Measurements from ENCODE around the gene RBM33.

Gene RBM33

GRCh38 chr7:155781433-155781832 lies 137.0 kb downstream of the RBM33 start:
- Histone ChIP-seq H3K36me3 (replicated peaks) (peaks cover 3% of the 10 kb centered on the region), H3K27me3 (ENCODE audit: low read depth) (no peaks in the 10 kb centered on the region), H3K4me3 (no peak overlapping the region), H3K4me1 (no peaks in the 10 kb centered on the region), H3K9me3 (no peaks in the 10 kb centered on the region)
- in situ Hi-C loops (cut with MboI; ENCODE audit: low sequenced_read_pairs) = no loop called here
- no peak for DNase-seq (ENCODE audit: low spot score in 2 of 2)

DNA sequence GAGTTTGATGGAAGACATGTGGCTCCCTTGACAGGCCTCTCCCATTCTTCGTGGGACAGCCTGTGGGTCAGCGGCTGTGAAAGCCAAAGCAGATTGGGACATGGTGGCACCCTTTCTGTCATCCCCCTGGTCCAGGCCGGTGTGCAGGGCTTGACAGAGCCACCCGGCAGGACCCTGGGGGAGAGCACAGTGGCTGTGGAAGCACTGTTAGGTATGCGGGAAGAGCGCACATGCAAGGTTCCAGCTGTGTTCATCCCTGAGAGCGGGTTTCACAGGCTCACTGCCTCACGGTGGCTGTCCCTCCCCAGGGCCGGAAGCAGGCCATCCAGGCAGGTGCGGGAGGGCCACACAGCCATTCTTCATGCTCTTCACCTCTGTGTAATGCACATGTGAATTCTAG lies 138.0 kb downstream of the RBM33 start:
- in situ Hi-C loops (cut with MboI; ENCODE audit: low sequenced_read_pairs) = no loop called here
- DNase-seq (ENCODE audit: low spot score in 2 of 2) = no peak

GRCh38 chr7:155785536-155785935 lies 141.1 kb downstream of the RBM33 start:
- Histone ChIP-seq H3K4me1 (peaks cover 3% of the 10 kb centered on the region; the same call in 1 of the 2 replicates), H3K9me3 (no peaks in the 10 kb centered on the region), H3K27me3 (ENCODE audit: low read depth) (no peaks in the 10 kb centered on the region), H3K4me3 (no peak overlapping the region), H3K36me3 (replicated peaks) (no peaks in the 10 kb centered on the region; the same call in 1 of the 2 replicates)
- no peak for DNase-seq (ENCODE audit: low spot score in 2 of 2)
- in situ Hi-C loops (cut with MboI; ENCODE audit: low sequenced_read_pairs) = no loop called here

More for the DNA sequence above, 138.0 kb downstream of the RBM33 start:
- Histone ChIP-seq H3K4me3 (no peak overlapping the region), H3K9me3 (no peaks in the 10 kb centered on the region), H3K27me3 (ENCODE audit: low read depth) (no peaks in the 10 kb centered on the region), H3K36me3 (replicated peaks) (no peaks in the 10 kb centered on the region; the same call in 1 of the 2 replicates), H3K4me1 (no peaks in the 10 kb centered on the region; the same call in 1 of the 2 replicates)

DNA sequence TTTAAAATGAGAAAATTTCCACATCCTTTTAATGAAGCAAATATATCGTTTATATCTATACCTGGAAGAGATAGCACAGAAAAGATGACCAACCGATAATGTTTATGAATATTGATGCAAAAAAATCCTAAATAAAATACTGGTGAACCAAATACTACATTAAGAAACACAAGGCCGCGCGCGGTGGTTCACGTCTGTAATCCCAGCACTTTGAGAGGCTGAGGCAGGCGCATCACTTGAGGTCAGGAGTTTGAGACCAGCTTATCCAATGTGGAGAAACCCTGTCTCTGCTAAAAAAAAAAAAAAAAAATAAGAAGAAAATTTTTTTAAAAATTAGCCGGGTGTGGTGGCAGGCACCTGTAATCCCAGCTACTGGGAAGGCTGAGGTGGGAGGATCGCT lies 142.0 kb downstream of the RBM33 start:
- H3K9me3 ChIP-seq = no peaks in the 10 kb centered on the region
- H3K36me3 ChIP-seq (replicated peaks) = no peaks in the 10 kb centered on the region; the same call in 1 of the 2 replicates
- peaks cover 3% of the 10 kb centered on the region; the same call in 1 of the 2 replicates for H3K4me1 ChIP-seq
- no peak overlapping the region for H3K4me3 ChIP-seq
- H3K27me3 ChIP-seq (ENCODE audit: low read depth) = no peaks in the 10 kb centered on the region
- no peak for DNase-seq (ENCODE audit: low spot score in 2 of 2)
- in situ Hi-C loops (cut with MboI; ENCODE audit: low sequenced_read_pairs) = no loop called here

- Histone ChIP-seq H3K4me1 (peaks cover 3% of the 10 kb centered on the region; the same call in 1 of the 2 replicates), H3K9me3 (no peaks in the 10 kb centered on the region), H3K27me3 (ENCODE audit: low read depth) (no peaks in the 10 kb centered on the region), H3K36me3 (replicated peaks) (no peaks in the 10 kb centered on the region; the same call in 1 of the 2 replicates), H3K4me3 (peak overlapping the region; percentile 25)
- DNase-seq (ENCODE audit: low spot score in 2 of 2) = peak in 1 of 2 experiments; percentile 65
- in situ Hi-C loops (cut with MboI; ENCODE audit: low sequenced_read_pairs) = no loop called here
Measured at GRCh38 chr7:155787171-155787851, 142.8 kb downstream of the RBM33 start.

GRCh38 chr7:155788616-155789000 lies 144.1 kb downstream of the RBM33 start:
- DNase-seq (ENCODE audit: low spot score in 2 of 2) = no peak
- Histone ChIP-seq H3K27me3 (ENCODE audit: low read depth) (no peaks in the 10 kb centered on the region), H3K4me3 (no peak overlapping the region), H3K36me3 (replicated peaks) (no peaks in the 10 kb centered on the region; the same call in 1 of the 2 replicates), H3K4me1 (peaks cover 3% of the 10 kb centered on the region; the same call in 1 of the 2 replicates), H3K9me3 (no peaks in the 10 kb centered on the region)
- in situ Hi-C loops (cut with MboI; ENCODE audit: low sequenced_read_pairs) = no loop called here

DNA sequence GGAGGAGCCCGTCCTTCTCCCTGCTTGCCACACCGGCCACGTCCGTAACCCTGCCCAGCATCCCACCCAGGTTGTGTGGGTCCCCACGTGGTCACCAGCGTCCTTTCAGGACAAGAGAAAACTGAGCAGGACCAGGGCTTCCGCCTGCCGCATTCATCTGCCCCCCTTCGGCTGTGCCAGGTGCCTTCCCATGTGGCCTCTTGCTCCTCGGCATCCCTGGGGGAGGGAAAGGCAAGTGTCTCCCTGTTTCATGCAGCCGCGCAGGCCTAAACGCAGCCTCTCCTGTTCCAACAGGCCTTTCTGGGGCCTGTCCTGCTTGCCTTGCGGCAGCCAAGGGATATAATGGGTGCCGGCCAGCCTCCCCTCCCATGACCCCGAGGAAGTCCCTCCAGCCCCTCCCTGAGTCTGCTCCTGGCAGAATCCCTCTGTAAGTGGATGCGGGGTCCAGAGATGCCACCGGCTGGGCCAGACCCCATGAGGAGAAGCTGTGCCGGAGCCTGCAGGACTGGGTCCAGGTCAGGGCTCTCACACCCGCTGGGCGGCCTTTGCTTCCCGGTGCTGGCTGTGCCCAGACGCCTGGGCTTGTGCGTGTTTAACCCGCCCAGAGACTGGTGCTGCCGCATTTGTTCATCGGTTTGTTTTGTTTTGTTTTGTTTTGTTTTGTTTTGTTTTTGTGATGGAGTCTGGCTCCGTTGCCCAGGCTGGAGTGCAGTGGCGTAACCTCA lies 144.7 kb downstream of the RBM33 start:
- H3K36me3 ChIP-seq (replicated peaks) = no peaks in the 10 kb centered on the region; the same call in 1 of the 2 replicates
- H3K27me3 ChIP-seq (ENCODE audit: low read depth) = no peaks in the 10 kb centered on the region
- no peak overlapping the region for H3K4me3 ChIP-seq
- DNase-seq (ENCODE audit: low spot score in 2 of 2) = no peak
- H3K4me1 ChIP-seq = peaks cover 3% of the 10 kb centered on the region; the same call in 1 of the 2 replicates
- in situ Hi-C loops (cut with MboI; ENCODE audit: low sequenced_read_pairs) = no loop called here
- no peaks in the 10 kb centered on the region for H3K9me3 ChIP-seq

DNA sequence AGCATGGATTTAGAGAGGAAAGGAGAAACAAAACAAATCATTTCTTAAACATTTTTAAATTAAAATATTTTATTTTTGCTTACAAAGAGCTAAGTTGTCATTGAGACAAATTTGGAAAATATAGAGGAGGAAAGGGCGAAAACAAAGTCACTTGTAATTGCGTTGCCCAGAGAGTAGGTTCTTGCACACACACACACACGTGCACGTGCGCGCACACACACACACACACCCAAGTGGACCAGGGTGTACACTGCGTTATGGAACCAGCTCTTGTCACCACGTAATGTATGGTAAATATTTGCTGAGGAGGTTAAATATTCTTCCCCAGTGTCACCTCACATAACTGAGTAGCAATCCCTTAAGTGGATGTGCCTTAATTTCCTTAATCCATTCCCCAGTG lies 146.2 kb downstream of the RBM33 start:
- H3K36me3 ChIP-seq (replicated peaks) = no peaks in the 10 kb centered on the region
- no peak overlapping the region for H3K4me3 ChIP-seq
- in situ Hi-C loops (cut with MboI; ENCODE audit: low sequenced_read_pairs) = no loop called here
- no peak for DNase-seq (ENCODE audit: low spot score in 2 of 2)
- peaks cover 3% of the 10 kb centered on the region; the same call in 1 of the 2 replicates for H3K4me1 ChIP-seq
- no peaks in the 10 kb centered on the region for H3K9me3 ChIP-seq
- no peaks in the 10 kb centered on the region for H3K27me3 ChIP-seq (ENCODE audit: low read depth)

DNA sequence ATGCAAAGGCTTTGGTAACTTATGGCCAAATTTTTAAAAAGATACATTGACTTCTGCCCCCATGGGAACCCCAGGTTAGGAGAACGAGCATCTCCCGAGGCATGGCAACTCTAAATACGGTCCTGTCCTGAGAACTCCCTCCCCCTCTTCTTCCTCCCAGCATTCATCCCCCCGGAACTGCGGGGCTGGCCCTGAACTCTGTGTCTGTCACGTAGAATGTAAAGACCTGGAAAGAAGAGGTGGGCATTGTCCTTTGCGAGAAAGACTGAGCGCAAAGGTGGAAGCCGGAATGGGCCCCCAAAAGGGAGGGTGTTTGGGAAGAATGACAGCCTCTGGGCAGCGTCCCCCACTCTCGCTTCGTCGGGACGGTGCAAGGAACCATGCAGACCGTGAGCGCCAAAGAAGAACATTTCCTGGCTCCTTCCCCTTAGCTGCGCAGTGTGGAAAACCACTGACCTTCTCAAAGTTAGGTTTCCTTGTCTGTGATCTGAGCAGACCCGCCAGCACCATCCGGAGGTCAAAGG lies 146.8 kb downstream of the RBM33 start:
- no peak for DNase-seq (ENCODE audit: low spot score in 2 of 2)
- Histone ChIP-seq H3K27me3 (ENCODE audit: low read depth) (no peaks in the 10 kb centered on the region), H3K4me1 (peaks cover 3% of the 10 kb centered on the region; the same call in 1 of the 2 replicates), H3K4me3 (no peak overlapping the region), H3K36me3 (replicated peaks) (no peaks in the 10 kb centered on the region), H3K9me3 (no peaks in the 10 kb centered on the region)
- in situ Hi-C loops (cut with MboI; ENCODE audit: low sequenced_read_pairs) = no loop called here

GRCh38 chr7:155791836-155792235 lies 147.4 kb downstream of the RBM33 start:
- Histone ChIP-seq H3K4me3 (no peak overlapping the region), H3K4me1 (peaks cover 3% of the 10 kb centered on the region; the same call in 1 of the 2 replicates), H3K27me3 (ENCODE audit: low read depth) (no peaks in the 10 kb centered on the region), H3K9me3 (no peaks in the 10 kb centered on the region), H3K36me3 (replicated peaks) (no peaks in the 10 kb centered on the region)
- in situ Hi-C loops (cut with MboI; ENCODE audit: low sequenced_read_pairs) = no loop called here
- no peak for DNase-seq (ENCODE audit: low spot score in 2 of 2)

DNA sequence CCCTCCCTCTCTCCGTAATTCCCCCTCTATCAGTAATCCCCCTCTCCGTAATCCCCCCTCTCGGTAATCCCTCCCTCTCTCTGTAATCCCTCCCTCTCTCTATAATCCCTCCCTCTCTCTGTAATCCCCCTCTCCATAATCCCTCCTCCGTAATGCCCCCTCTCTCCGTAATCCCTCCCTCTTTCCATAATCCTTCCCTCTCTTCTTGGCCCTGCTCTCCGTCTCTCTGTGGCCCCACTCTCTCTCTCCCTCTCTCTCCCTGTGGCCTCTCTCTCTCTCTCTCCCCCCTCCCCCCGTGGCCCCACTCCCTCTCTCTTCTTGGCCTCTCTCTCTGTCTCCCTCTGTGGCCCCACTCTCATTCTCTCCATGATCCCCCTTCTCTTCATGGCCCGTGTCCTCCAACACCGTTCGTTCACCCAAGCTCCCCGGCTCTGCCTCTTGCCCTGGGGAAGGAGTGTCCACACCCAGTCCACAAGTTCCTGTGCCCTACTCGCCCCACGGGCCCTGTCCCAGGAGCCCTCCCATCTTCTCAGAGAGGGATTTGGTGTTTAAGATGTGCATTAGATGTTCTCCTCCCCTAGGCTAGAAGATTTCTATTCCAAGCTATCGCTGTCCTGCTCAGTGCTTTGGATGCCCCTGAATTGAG lies 148.0 kb downstream of the RBM33 start:
- Histone ChIP-seq H3K36me3 (replicated peaks) (no peaks in the 10 kb centered on the region), H3K4me3 (no peak overlapping the region), H3K27me3 (ENCODE audit: low read depth) (no peaks in the 10 kb centered on the region), H3K9me3 (no peaks in the 10 kb centered on the region), H3K4me1 (peaks cover 3% of the 10 kb centered on the region; the same call in 1 of the 2 replicates)
- no peak for DNase-seq (ENCODE audit: low spot score in 2 of 2)
- in situ Hi-C loops (cut with MboI; ENCODE audit: low sequenced_read_pairs) = no loop called here

DNA sequence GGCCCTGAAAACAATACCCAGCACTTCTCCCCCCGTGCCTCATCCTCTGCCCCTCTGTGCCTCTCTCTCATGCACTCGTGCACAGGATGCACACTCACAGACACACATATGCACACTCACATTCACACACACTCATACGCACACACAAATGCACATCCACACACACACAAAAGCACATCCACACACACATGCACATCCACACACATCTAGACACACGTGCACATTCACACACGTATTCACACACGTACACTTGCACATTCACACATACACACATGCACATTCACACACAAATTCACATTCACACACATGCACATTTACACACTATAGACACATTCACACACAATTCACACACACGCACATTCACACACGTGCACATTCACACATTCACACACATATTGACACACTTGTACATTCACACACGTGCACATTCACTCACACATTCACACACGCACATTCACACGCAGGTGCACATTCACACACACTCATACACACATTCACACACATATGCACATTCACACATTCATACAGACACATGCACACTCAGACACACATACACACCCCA lies 148.6 kb downstream of the RBM33 start:
- no peak for DNase-seq (ENCODE audit: low spot score in 2 of 2)
- in situ Hi-C loops (cut with MboI; ENCODE audit: low sequenced_read_pairs) = no loop called here
- no peaks in the 10 kb centered on the region for H3K9me3 ChIP-seq
- no peaks in the 10 kb centered on the region for H3K36me3 ChIP-seq (replicated peaks)
- no peaks in the 10 kb centered on the region for H3K4me1 ChIP-seq
- no peak overlapping the region for H3K4me3 ChIP-seq
- no peaks in the 10 kb centered on the region for H3K27me3 ChIP-seq (ENCODE audit: low read depth)

DNA sequence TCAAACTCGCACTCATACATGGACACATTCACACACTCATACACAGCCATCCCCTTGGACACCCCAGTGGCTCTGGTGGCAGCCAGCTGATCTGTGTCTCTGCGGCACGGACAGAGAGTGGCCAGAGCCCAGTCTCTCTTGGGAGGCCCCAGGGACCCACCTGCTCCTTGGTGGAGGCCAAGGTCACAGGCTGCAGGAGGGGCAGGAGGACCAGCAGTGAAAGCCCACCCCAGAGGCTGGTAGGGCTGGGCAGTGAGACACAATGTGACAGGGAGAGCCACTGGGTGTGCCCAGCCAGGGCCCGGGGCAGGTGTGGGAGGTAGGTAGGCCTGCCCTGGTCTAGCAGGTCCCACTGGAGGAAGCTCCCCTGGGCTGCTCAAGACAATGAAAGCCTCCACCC lies 149.3 kb downstream of the RBM33 start:
- in situ Hi-C loops (cut with MboI; ENCODE audit: low sequenced_read_pairs) = no loop called here
- Histone ChIP-seq H3K27me3 (ENCODE audit: low read depth) (no peaks in the 10 kb centered on the region), H3K36me3 (replicated peaks) (no peaks in the 10 kb centered on the region), H3K9me3 (no peaks in the 10 kb centered on the region), H3K4me1 (no peaks in the 10 kb centered on the region), H3K4me3 (no peak overlapping the region)
- DNase-seq (ENCODE audit: low spot score in 2 of 2) = no peak
